Liver (tissue), 9 donors: Measurements from ENCODE around the gene POU6F2. TPM values are rescaled to one million over a fixed set of nuclear protein-coding genes. Genes with fewer than 3 reads are reported as not detected.

Experiments
- DNase-seq: peaks from one replicate; pipeline ENCODE4 v3.0.0-alpha.2; 2017; ENCODE audit warnings: low spot score
- H3K27ac ChIP-seq, 2 donors: one replicate each; pipeline ENCODE4 v1.7.0; 2013; ENCODE audit warnings: inconsistent platforms in 2 of 2, low read length in 2 of 2, control low read depth in 1 of 2, low read depth in 1 of 2, mild to moderate bottlenecking in 1 of 2
- H3K27me3 ChIP-seq, 4 donors: one replicate each; pipeline versions ENCODE4 v1.6.1 to v1.7.0; 2013; ENCODE audit warnings: low read length in 3 of 4, inconsistent platforms in 1 of 4, mild to moderate bottlenecking in 1 of 4, moderate library complexity in 1 of 4; ENCODE audit not compliant: control insufficient read depth in 4 of 4, insufficient read depth in 4 of 4
- H3K36me3 ChIP-seq, 4 donors: one replicate each; pipeline versions ENCODE4 v1.6.1 to v1.7.0; 2013; ENCODE audit warnings: low read length in 3 of 4, mild to moderate bottlenecking in 3 of 4, low read depth in 1 of 4, moderate library complexity in 1 of 4; ENCODE audit not compliant: control insufficient read depth in 4 of 4, insufficient read depth in 3 of 4
- H3K4me1 ChIP-seq, 4 donors: one replicate each; pipeline versions ENCODE4 v1.6.1 to v1.7.0; 2013; ENCODE audit warnings: low read length in 3 of 4, mild to moderate bottlenecking in 3 of 4, moderate library complexity in 1 of 4; ENCODE audit not compliant: control insufficient read depth in 4 of 4, insufficient read depth in 4 of 4
- H3K4me3 ChIP-seq, 3 donors: one replicate each; pipeline versions ENCODE4 v1.6.1 to v1.7.0; 2013; ENCODE audit warnings: low read length in 3 of 3, control low read depth in 1 of 3, low read depth in 1 of 3, mild to moderate bottlenecking in 1 of 3
- H3K9ac ChIP-seq, 2 donors: one replicate each; pipeline ENCODE4 v1.7.0; 2013; ENCODE audit warnings: low read length in 2 of 2, mild to moderate bottlenecking in 2 of 2, moderate library complexity in 2 of 2, control low read depth in 1 of 2, low read depth in 1 of 2
- H3K9me3 ChIP-seq, 4 donors: one replicate each; pipeline versions ENCODE4 v1.6.1 to v1.7.0; 2013; ENCODE audit warnings: low read length in 3 of 4; ENCODE audit not compliant: control insufficient read depth in 4 of 4
- EGR1 ChIP-seq, 2 donors: IDR thresholded peaks; 2 replicates each; pipeline ENCODE4 v1.6.1; 2016 to 2018; ENCODE audit warnings: antibody characterized with exemption in 2 of 2, low read depth in 2 of 2
- FOXA1 ChIP-seq: IDR thresholded peaks from 2 replicates; pipeline ENCODE4 v1.6.1; 2016; ENCODE audit warnings: antibody characterized with exemption
- FOXA2 ChIP-seq: IDR thresholded peaks from 2 replicates; pipeline ENCODE4 v1.6.1; 2016; ENCODE audit warnings: antibody characterized with exemption
- GABPA ChIP-seq, 2 donors: IDR thresholded peaks in 1 of 2; conservative IDR thresholded peaks in 1 of 2; 2 replicates each; pipeline ENCODE4 v1.6.1; 2016; ENCODE audit warnings: antibody characterized with exemption in 2 of 2, mild to moderate bottlenecking in 1 of 2, moderate library complexity in 1 of 2
- HNF4A ChIP-seq, 2 donors: conservative IDR thresholded peaks; 2 replicates each; pipeline ENCODE4 v1.6.1; 2016; ENCODE audit warnings: antibody characterized with exemption in 2 of 2, mild to moderate bottlenecking in 2 of 2
- HNF4G ChIP-seq: IDR thresholded peaks from 2 replicates; pipeline ENCODE4 v1.6.1; 2016; ENCODE audit warnings: antibody characterized with exemption
- JUND ChIP-seq, 2 donors: IDR thresholded peaks; 2 replicates each; pipeline ENCODE4 v1.6.1; 2016; ENCODE audit warnings: antibody characterized with exemption in 2 of 2
- RAD21 ChIP-seq, 2 donors: IDR thresholded peaks; 2 replicates each; pipeline ENCODE4 v1.6.1; 2016; ENCODE audit warnings: antibody characterized with exemption in 2 of 2, mild to moderate bottlenecking in 2 of 2
- RXRA ChIP-seq, 2 donors: IDR thresholded peaks; 2 replicates each; pipeline ENCODE4 v1.6.1; 2017 to 2018; ENCODE audit warnings: antibody characterized with exemption in 2 of 2, mild to moderate bottlenecking in 1 of 2
- TAF1 ChIP-seq: conservative IDR thresholded peaks from 2 replicates; pipeline ENCODE4 v1.6.1; 2016; ENCODE audit warnings: antibody characterized with exemption, mild to moderate bottlenecking
- YY1 ChIP-seq: IDR thresholded peaks from 2 replicates; pipeline ENCODE4 v1.6.1; 2016; ENCODE audit warnings: antibody characterized with exemption, mild to moderate bottlenecking
- WGBS: extraction: QIAGEN DNeasy Blood & Tissue Kit; methylation state at CpG from one replicate; pipeline ENCODE4 v1.1.7; 2013; 5-methylcytosine and 5-hydroxymethylcytosine counted together
- polyA plus RNA-seq, 2 donors: library from polyadenylated mRNA; stranded (reverse) in 1 of 2; unstranded in 1 of 2; fragments of 200-250 nt in 1 of 2; fragments of >200 nt in 1 of 2; fragmentation: Nextera tagmentation in 1 of 2; extraction: Ambion mirVana in 1 of 2; gene quantifications; one replicate each; pipeline versions ENCODE4 v1.2.1 to v1.2.3, GENCODE V29; 2013 to 2015
- total RNA-seq, 2 donors: library from RNA; depleted of rRNA; stranded (reverse); fragments of >200 nt; gene quantifications; one replicate each; pipeline ENCODE4 v1.2.3, GENCODE V29; 2014
- TF ChIP-seq, protein P1 (sequence below): IDR thresholded peaks from 2 replicates; pipeline ENCODE4 v1.6.1; 2016; ENCODE audit warnings: antibody characterized with exemption
- TF ChIP-seq, protein P2 (sequence below): IDR thresholded peaks from 2 replicates; pipeline ENCODE4 v1.6.1; 2016; ENCODE audit warnings: antibody characterized with exemption
- TF ChIP-seq, protein P3 (sequence below): fragments of 150-350 bp; IDR thresholded peaks from 2 replicates; pipeline ENCODE4 v1.5.1; 2017; ENCODE audit warnings: improper control_type of control experiment, low read depth, low read length; ENCODE audit not compliant: missing input control
- TF ChIP-seq, protein P4 (sequence below): IDR thresholded peaks from 2 replicates; pipeline ENCODE4 v1.6.1; 2016; ENCODE audit warnings: antibody characterized with exemption, mild to moderate bottlenecking
- TF ChIP-seq, protein P5 (sequence below): IDR thresholded peaks from 2 replicates; pipeline ENCODE4 v1.6.1; 2016; ENCODE audit warnings: antibody characterized with exemption
- donor health status: healthy.
- donor health status: healthy.
- donor health status: healthy.
- donor health status: healthy.
- donor health status: healthy.

POU6F2 gene
- total and polyA plus RNA-seq, 4 donors = under 0.01 to 0.24 (median 0.08) TPM; not detected in 1

DNA sequence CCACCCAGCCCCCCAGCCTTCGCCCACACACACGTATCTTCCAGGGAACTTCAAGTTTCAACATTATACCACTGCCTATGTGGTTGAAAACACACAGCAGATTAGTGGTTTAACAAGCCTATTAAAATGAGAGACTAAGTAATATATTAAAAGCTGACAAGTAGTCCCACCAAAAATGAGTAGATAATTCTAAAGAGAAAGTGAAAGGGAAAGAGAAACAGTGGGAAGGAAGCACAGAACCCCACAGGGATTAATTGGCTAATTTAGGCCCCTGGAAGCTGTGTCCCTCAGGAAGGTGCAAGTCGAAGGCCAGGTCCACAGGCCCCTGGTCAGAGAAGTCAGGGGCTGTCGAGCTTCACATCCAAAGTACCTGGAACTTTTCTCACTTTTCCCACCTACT, 378.0 kb downstream of the POU6F2 start:
- no peak overlapping the region for H3K4me3 ChIP-seq
- H3K4me1 ChIP-seq = no peaks in the 10 kb centered on the region
- WGBS = 81% methylated on average over 4 of the region's 4 CpGs
- no peak overlapping the region for H3K9ac ChIP-seq
- no peaks in the 10 kb centered on the region for H3K27me3 ChIP-seq
- no peak for DNase-seq
- no peaks in the 10 kb centered on the region for H3K36me3 ChIP-seq
- H3K27ac ChIP-seq = no peak overlapping the region
- TF ChIP-seq HNF4A (conservative IDR thresholded peaks at IDR 0.05) = no peak
- no peak for TF ChIP-seq RAD21 (IDR thresholded peaks at IDR 0.05)
- TF ChIP-seq, protein P1, sequence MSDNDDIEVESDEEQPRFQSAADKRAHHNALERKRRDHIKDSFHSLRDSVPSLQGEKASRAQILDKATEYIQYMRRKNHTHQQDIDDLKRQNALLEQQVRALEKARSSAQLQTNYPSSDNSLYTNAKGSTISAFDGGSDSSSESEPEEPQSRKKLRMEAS = no peak
- TF ChIP-seq, protein P2, sequence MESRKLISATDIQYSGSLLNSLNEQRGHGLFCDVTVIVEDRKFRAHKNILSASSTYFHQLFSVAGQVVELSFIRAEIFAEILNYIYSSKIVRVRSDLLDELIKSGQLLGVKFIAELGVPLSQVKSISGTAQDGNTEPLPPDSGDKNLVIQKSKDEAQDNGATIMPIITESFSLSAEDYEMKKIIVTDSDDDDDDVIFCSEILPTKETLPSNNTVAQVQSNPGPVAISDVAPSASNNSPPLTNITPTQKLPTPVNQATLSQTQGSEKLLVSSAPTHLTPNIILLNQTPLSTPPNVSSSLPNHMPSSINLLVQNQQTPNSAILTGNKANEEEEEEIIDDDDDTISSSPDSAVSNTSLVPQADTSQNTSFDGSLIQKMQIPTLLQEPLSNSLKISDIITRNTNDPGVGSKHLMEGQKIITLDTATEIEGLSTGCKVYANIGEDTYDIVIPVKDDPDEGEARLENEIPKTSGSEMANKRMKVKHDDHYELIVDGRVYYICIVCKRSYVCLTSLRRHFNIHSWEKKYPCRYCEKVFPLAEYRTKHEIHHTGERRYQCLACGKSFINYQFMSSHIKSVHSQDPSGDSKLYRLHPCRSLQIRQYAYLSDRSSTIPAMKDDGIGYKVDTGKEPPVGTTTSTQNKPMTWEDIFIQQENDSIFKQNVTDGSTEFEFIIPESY = no peak
- no peak for TF ChIP-seq FOXA2
- TF ChIP-seq RXRA (IDR thresholded peaks at IDR 0.05) = no peak
- H3K9me3 ChIP-seq = no peaks in the 10 kb centered on the region

DNA sequence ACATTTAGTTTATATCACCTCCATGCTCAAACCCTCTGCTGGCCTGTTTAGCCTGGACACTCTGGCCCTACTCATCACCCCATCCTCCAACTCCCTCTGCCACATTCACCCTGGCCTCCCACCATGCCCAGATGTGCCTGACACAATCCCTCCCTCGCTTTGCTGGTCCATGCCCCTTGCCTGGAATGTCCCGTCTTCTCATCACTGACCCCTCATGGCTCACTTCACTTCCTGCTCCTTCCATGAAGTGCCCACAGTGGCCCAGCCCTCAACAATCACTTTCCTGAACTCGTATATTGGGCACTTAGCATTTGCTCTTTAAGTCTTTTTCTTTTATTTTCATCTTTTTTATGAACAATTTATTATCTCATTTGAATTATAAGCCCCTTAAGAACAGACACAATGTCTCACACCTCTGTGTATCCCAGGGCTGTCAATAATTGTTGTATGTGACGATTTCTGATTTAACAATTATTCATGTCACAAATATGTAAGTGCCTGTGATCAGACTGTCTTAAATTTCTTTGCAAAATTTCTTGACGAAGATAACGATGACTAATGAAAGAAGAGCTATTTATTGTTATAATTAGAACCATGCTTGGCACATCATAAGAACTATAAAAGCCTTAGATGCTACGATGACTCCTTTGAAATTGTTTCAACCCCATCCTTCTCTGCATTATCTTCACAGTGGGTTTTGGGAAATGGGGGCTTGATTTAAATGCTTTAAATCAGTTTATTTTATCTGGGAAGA, 378.6 kb downstream of the POU6F2 start:
- Histone ChIP-seq H3K9me3 (no peaks in the 10 kb centered on the region), H3K4me1 (no peaks in the 10 kb centered on the region), H3K9ac (no peak overlapping the region), H3K27ac (no peak overlapping the region), H3K36me3 (no peaks in the 10 kb centered on the region), H3K4me3 (no peak overlapping the region), H3K27me3 (no peaks in the 10 kb centered on the region)
- no peak for DNase-seq
- WGBS = 94% methylated on average over 7 of the region's 7 CpGs
- TF ChIP-seq TAF1 (no peak), FOXA1 (no peak), HNF4G (no peak), JUND (IDR thresholded peaks at IDR 0.05) (no peak), RXRA (IDR thresholded peaks at IDR 0.05) (no peak), FOXA2 (no peak), EGR1 (IDR thresholded peaks at IDR 0.05; ENCODE audit: low read depth in 2 of 2) (no peak), YY1 (no peak), GABPA (IDR thresholded peaks at IDR 0.05 in 1 of 2, conservative IDR thresholded peaks at IDR 0.05 in 1 of 2) (no peak), HNF4A (conservative IDR thresholded peaks at IDR 0.05) (no peak)
- TF ChIP-seq, protein P3, sequence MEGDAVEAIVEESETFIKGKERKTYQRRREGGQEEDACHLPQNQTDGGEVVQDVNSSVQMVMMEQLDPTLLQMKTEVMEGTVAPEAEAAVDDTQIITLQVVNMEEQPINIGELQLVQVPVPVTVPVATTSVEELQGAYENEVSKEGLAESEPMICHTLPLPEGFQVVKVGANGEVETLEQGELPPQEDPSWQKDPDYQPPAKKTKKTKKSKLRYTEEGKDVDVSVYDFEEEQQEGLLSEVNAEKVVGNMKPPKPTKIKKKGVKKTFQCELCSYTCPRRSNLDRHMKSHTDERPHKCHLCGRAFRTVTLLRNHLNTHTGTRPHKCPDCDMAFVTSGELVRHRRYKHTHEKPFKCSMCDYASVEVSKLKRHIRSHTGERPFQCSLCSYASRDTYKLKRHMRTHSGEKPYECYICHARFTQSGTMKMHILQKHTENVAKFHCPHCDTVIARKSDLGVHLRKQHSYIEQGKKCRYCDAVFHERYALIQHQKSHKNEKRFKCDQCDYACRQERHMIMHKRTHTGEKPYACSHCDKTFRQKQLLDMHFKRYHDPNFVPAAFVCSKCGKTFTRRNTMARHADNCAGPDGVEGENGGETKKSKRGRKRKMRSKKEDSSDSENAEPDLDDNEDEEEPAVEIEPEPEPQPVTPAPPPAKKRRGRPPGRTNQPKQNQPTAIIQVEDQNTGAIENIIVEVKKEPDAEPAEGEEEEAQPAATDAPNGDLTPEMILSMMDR = no peak
- TF ChIP-seq, protein P1 = no peak
- TF ChIP-seq, protein P4, sequence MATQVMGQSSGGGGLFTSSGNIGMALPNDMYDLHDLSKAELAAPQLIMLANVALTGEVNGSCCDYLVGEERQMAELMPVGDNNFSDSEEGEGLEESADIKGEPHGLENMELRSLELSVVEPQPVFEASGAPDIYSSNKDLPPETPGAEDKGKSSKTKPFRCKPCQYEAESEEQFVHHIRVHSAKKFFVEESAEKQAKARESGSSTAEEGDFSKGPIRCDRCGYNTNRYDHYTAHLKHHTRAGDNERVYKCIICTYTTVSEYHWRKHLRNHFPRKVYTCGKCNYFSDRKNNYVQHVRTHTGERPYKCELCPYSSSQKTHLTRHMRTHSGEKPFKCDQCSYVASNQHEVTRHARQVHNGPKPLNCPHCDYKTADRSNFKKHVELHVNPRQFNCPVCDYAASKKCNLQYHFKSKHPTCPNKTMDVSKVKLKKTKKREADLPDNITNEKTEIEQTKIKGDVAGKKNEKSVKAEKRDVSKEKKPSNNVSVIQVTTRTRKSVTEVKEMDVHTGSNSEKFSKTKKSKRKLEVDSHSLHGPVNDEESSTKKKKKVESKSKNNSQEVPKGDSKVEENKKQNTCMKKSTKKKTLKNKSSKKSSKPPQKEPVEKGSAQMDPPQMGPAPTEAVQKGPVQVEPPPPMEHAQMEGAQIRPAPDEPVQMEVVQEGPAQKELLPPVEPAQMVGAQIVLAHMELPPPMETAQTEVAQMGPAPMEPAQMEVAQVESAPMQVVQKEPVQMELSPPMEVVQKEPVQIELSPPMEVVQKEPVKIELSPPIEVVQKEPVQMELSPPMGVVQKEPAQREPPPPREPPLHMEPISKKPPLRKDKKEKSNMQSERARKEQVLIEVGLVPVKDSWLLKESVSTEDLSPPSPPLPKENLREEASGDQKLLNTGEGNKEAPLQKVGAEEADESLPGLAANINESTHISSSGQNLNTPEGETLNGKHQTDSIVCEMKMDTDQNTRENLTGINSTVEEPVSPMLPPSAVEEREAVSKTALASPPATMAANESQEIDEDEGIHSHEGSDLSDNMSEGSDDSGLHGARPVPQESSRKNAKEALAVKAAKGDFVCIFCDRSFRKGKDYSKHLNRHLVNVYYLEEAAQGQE = no peak
- TF ChIP-seq, protein P5, sequence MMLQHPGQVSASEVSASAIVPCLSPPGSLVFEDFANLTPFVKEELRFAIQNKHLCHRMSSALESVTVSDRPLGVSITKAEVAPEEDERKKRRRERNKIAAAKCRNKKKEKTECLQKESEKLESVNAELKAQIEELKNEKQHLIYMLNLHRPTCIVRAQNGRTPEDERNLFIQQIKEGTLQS = no peak
